Tibial nerve (tissue), 4 donors: Measurements from ENCODE around the gene PAQR4.

Source experiments
- EP300 ChIP-seq, 2 donors: sonication (generic); formaldehyde crosslinking; IDR thresholded peaks; one replicate each; pipeline ENCODE4 v1.6.1; 2017; ENCODE audit warnings: antibody characterized with exemption in 2 of 2, mild to moderate bottlenecking in 1 of 2
- POLR2A ChIP-seq, 2 donors: fragments of 450-650 bp; IDR thresholded peaks; one replicate each; pipeline ENCODE4 v1.6.1; 2017; ENCODE audit warnings: antibody characterized with exemption in 2 of 2, mild to moderate bottlenecking in 2 of 2, moderate library complexity in 2 of 2
- TF ChIP-seq, protein P1 (sequence below), 5 experiments: fragments of 200-600 bp in 3 of 5; fragments of 450-650 bp in 2 of 5; sonication (generic) in 3 of 5; IDR thresholded peaks; one replicate each; pipeline ENCODE4 v1.5.1; 2016 to 2019; ENCODE audit warnings: antibody characterized with exemption in 5 of 5, mild to moderate bottlenecking in 3 of 5, moderate library complexity in 2 of 5

DNA sequence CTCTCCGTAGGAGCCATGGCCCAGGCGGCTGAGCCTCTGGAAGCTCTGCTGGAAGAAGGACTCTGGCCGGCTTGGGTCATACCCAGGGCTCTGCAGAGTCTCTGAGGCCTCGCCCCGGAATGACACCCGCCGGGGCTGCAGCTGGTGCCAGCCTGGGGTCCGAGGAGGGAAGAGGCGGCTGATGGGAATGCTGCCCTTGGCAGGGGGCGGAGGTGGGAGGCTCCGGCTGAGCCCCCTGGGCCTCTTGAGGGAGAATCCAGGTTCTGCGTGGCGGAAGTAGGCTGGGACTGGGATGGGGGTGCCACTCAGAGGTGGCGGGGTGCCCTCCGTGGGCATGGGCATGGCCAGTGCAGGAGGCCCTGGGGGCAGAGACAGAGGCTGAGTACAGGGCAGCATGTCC is 7.5 kb downstream of the PAQR4 start:
- no peak for TF ChIP-seq EP300 (IDR thresholded peaks at IDR 0.05)
- no peak for TF ChIP-seq POLR2A (IDR thresholded peaks at IDR 0.05)
- TF ChIP-seq, protein P1, sequence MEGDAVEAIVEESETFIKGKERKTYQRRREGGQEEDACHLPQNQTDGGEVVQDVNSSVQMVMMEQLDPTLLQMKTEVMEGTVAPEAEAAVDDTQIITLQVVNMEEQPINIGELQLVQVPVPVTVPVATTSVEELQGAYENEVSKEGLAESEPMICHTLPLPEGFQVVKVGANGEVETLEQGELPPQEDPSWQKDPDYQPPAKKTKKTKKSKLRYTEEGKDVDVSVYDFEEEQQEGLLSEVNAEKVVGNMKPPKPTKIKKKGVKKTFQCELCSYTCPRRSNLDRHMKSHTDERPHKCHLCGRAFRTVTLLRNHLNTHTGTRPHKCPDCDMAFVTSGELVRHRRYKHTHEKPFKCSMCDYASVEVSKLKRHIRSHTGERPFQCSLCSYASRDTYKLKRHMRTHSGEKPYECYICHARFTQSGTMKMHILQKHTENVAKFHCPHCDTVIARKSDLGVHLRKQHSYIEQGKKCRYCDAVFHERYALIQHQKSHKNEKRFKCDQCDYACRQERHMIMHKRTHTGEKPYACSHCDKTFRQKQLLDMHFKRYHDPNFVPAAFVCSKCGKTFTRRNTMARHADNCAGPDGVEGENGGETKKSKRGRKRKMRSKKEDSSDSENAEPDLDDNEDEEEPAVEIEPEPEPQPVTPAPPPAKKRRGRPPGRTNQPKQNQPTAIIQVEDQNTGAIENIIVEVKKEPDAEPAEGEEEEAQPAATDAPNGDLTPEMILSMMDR (IDR thresholded peaks at IDR 0.05): no peak
